ENCODE data around the gene PPP2R5C. TPM values are rescaled to one million over a fixed set of nuclear protein-coding genes. Genes with fewer than 3 reads are reported as not detected.

Gene PPP2R5C
- total and polyA plus RNA-seq, 7 donors: 90.2 to 175 (median 131) TPM

- H3K4me1 ChIP-seq: peaks cover 0 to 97% (median 83%) of the 10 kb centered on the region in 4 donors
- H3K36me3 ChIP-seq: peaks cover 0 to 4% (median 0%) of the 10 kb centered on the region in 4 donors
- H3K27me3 ChIP-seq: no peaks in the 10 kb centered on the region
- H3K9me3 ChIP-seq: no peaks in the 10 kb centered on the region
- TF ChIP-seq CTCF (IDR thresholded peaks at IDR 0.05): no peak
- TF ChIP-seq POLR2AphosphoS5 (IDR thresholded peaks at IDR 0.05): no peak
- no peak for TF ChIP-seq POLR2A (IDR thresholded peaks at IDR 0.05)
- no peak for TF ChIP-seq EP300 (IDR thresholded peaks at IDR 0.05)
- intact Hi-C loops (cut with DNase I): loop anchor here (5.0 kb wide), 2 partner anchors 37 to 38 kb away; no protein-coding TSS in a partner anchor
- H3K27ac ChIP-seq: peak overlapping the region; percentile 75 to 86 (median 77)
- 74 to 82% methylated on average over 4 of the region's 4 CpGs for WGBS, 2 donors
- no peak overlapping the region for H3K4me3 ChIP-seq
- DNase-seq: no peak
These were observed 72.9 kb downstream of the PPP2R5C start for GRCh38 chr14:101834397-101834796.

- no peaks in the 10 kb centered on the region for H3K27me3 ChIP-seq
- intact Hi-C loops (cut with DNase I): loop anchor here (5.0 kb wide), 3 partner anchors 37 to 63 kb away; no protein-coding TSS in a partner anchor
- no peak overlapping the region for H3K4me3 ChIP-seq
- peak overlapping the region; percentile 75 to 86 (median 77) for H3K27ac ChIP-seq
- no peaks in the 10 kb centered on the region for H3K9me3 ChIP-seq
- no peak for DNase-seq
- TF ChIP-seq CTCF (IDR thresholded peaks at IDR 0.05) (no peak), EP300 (IDR thresholded peaks at IDR 0.05) (no peak), POLR2A (IDR thresholded peaks at IDR 0.05) (no peak), POLR2AphosphoS5 (IDR thresholded peaks at IDR 0.05) (no peak)
- peaks cover 0 to 97% (median 81%) of the 10 kb centered on the region in 4 donors for H3K4me1 ChIP-seq
- 27 to 66% methylated on average over 6 of the region's 6 CpGs for WGBS, 2 donors
- peaks cover 0 to 4% (median 0%) of the 10 kb centered on the region in 4 donors for H3K36me3 ChIP-seq
These were observed 73.5 kb downstream of the PPP2R5C start for GRCh38 chr14:101834800-101835547.

- no peak overlapping the region for H3K4me3 ChIP-seq
- H3K27ac ChIP-seq: peak overlapping the region; percentile 75 to 86 (median 77)
- H3K36me3 ChIP-seq: peaks cover 0 to 4% (median 0%) of the 10 kb centered on the region in 4 donors
- DNase-seq: no peak
- 88 to 93% methylated on average over 11 of the region's 11 CpGs for WGBS, 2 donors
- no peaks in the 10 kb centered on the region for H3K27me3 ChIP-seq
- H3K4me1 ChIP-seq: peaks cover 0 to 97% (median 81%) of the 10 kb centered on the region in 4 donors
- intact Hi-C loops (cut with DNase I): loop anchor here (5.0 kb wide), 1 partner anchor 63 kb away; no protein-coding TSS in a partner anchor
- no peaks in the 10 kb centered on the region for H3K9me3 ChIP-seq
- no peak for TF ChIP-seq CTCF (IDR thresholded peaks at IDR 0.05)
- TF ChIP-seq POLR2A (IDR thresholded peaks at IDR 0.05): no peak
- no peak for TF ChIP-seq POLR2AphosphoS5 (IDR thresholded peaks at IDR 0.05)
- no peak for TF ChIP-seq EP300 (IDR thresholded peaks at IDR 0.05)
These were observed 74.1 kb downstream of the PPP2R5C start for GRCh38 chr14:101835566-101835965.

- Histone ChIP-seq H3K4me3 (peak overlapping the region in 2 of 4 donors; percentile 18 to 25), H3K36me3 (peaks cover 0 to 4% (median 0%) of the 10 kb centered on the region in 4 donors), H3K27me3 (no peaks in the 10 kb centered on the region), H3K4me1 (peaks cover 0 to 94% (median 79%) of the 10 kb centered on the region in 4 donors), H3K9me3 (no peaks in the 10 kb centered on the region), H3K27ac (peak overlapping the region; percentile 75 to 86 (median 77))
- whole genome bisulfite sequencing, 2 donors: 66 to 82% methylated on average over 8 of the region's 8 CpGs
- intact Hi-C loops (cut with DNase I): loop anchor here (5.0 kb wide), 1 partner anchor 64 kb away; no protein-coding TSS in a partner anchor
- TF ChIP-seq EP300 (IDR thresholded peaks at IDR 0.05): no peak
- TF ChIP-seq POLR2A (IDR thresholded peaks at IDR 0.05): no peak
- TF ChIP-seq CTCF (IDR thresholded peaks at IDR 0.05): no peak
- no peak for TF ChIP-seq POLR2AphosphoS5 (IDR thresholded peaks at IDR 0.05)
- peak; percentile 69 for DNase-seq
These were observed 74.6 kb downstream of the PPP2R5C start for GRCh38 chr14:101836135-101836534.
